PC-9 (cell line): ENCODE measurements around the gene CLEC18B. TPM values are rescaled to one million over a fixed set of nuclear protein-coding genes. Genes with fewer than 3 reads are reported as not detected.
"Not testable (repeated sequence)": the region's sequence is repeated elsewhere in the genome, so short reads cannot be mapped to it uniquely, and the experiment has no call there.

Experiments used
- BruUV-seq: library from RNA; stranded (reverse); fragments of 400-500 nt; replicated peaks from 2 replicates; lab custom pipeline; 2021; lab: Mats Ljungman, UMichigan
- CTCF ChIA-PET: fragments of 300-600 bp; sonication (Branson Sonifier 250); formaldehyde crosslinking; loops from one replicate; lab custom pipeline; 2022; ENCODE audit warnings: antibody characterized with exemption; lab: Charles Lee
- POLR2A ChIA-PET: fragments of 300-600 bp; sonication (Branson Sonifier 250); formaldehyde crosslinking; loops from one replicate; lab custom pipeline; 2022; ENCODE audit warnings: antibody characterized with exemption; ENCODE audit not compliant: unreplicated experiment; lab: Charles Lee
- DNase-seq, 2 experiments: peaks; one replicate each; pipeline versions ENCODE4 v3.0.0 to v3.0.0-alpha.2; 2015 to 2022; ENCODE audit warnings: mixed read lengths in 1 of 2
- H2AFZ ChIP-seq: fragments of 200-600 bp; sonication (generic); 2 replicates; pipeline ENCODE4 v1.8.1; 2017; ENCODE audit warnings: antibody characterized with exemption
- H3F3A ChIP-seq: fragments of 200-600 bp; sonication (generic); 2 replicates; pipeline ENCODE4 v1.8.1; 2017; ENCODE audit warnings: antibody characterized with exemption, mild to moderate bottlenecking, low read depth; ENCODE audit not compliant: insufficient read depth
- H3K27ac ChIP-seq: fragments of 200-600 bp; sonication (generic); 2 replicates; pipeline ENCODE4 v1.6.1; 2016; ENCODE audit warnings: mixed run types
- H3K27me3 ChIP-seq: fragments of 200-600 bp; sonication (generic); 2 replicates; pipeline ENCODE4 v1.6.1; 2016; ENCODE audit warnings: low read depth, mixed run types; ENCODE audit not compliant: insufficient read depth
- H3K36me3 ChIP-seq: fragments of 200-600 bp; sonication (generic); 2 replicates; pipeline ENCODE4 v1.6.1; 2016; ENCODE audit warnings: low read depth, mixed run types
- H3K4me1 ChIP-seq: fragments of 200-600 bp; sonication (generic); replicated peaks from 2 replicates; pipeline ENCODE4 v1.6.1; 2016; ENCODE audit warnings: mixed run types; ENCODE audit not compliant: insufficient read depth
- H3K4me2 ChIP-seq: fragments of 200-600 bp; sonication (generic); 2 replicates; pipeline ENCODE4 v1.6.1; 2017; ENCODE audit warnings: mixed run types
- H3K4me3 ChIP-seq: fragments of 200-600 bp; sonication (generic); 2 replicates; pipeline ENCODE4 v1.6.1; 2016; ENCODE audit warnings: mixed run types
- H3K79me2 ChIP-seq: fragments of 200-600 bp; sonication (generic); 2 replicates; pipeline ENCODE4 v1.6.1; 2017; ENCODE audit warnings: low read depth, mixed run types
- H3K9me2 ChIP-seq: fragments of 200-600 bp; sonication (generic); 2 replicates; pipeline ENCODE4 v1.8.1; 2017; ENCODE audit warnings: mild to moderate bottlenecking; ENCODE audit not compliant: insufficient read depth
- H3K9me3 ChIP-seq: fragments of 200-600 bp; sonication (generic); 2 replicates; pipeline ENCODE4 v1.8.1; 2016; ENCODE audit warnings: low read depth; ENCODE audit not compliant: insufficient read depth
- H4K20me1 ChIP-seq: fragments of 200-600 bp; sonication (generic); 2 replicates; pipeline ENCODE4 v1.8.1; 2017; ENCODE audit not compliant: insufficient read depth
- EZH2 ChIP-seq: fragments of 200-600 bp; sonication (generic); IDR thresholded peaks from 2 replicates; pipeline ENCODE4 v1.8.0; 2017; ENCODE audit warnings: antibody characterized with exemption, low read depth
- intact Hi-C: fragments of 100-400 bp; cut with micrococcal nuclease; formaldehyde crosslinking; loops from one replicate; pipeline ENCODE4 v1.10.0; 2022; ENCODE audit not compliant: unreplicated experiment
- total RNA-seq: library from RNA; stranded (reverse); gene quantifications from 2 replicates; pipeline ENCODE4 v1.2.3, GENCODE V29; 2021
- TF ChIP-seq, protein P1 (sequence below): fragments of 200-600 bp; sonication (generic); conservative IDR thresholded peaks from 2 replicates; pipeline ENCODE4 v1.6.1; 2017; ENCODE audit warnings: mixed run types, antibody characterized with exemption, mild to moderate bottlenecking, moderate library complexity

Gene CLEC18B
- total RNA-seq, 1 experiment from 2014 or later, result 2.2 TPM

DNA sequence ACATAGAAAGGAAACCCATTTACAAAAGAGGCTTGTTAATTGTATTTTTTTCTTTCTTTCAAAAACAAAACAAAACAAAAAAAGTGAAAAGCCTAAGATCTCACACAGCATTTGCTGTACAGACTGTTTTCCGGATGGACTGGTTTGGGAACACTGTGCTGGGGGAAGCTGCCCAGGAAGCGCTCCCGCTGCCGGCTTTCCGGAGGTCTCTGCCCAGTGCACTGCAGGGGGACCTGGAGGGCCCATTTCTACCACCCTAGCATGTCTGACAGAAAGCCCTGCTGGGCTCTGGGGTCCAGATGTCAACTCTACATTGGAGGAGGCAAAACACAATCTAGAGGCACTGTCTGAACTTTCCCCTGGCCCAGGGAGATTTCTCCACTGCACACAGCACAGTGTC is 26.3 kb upstream of the CLEC18B start:
- Histone ChIP-seq H3K27ac (no peak overlapping the region), H3K36me3 (peaks cover 3% of the 10 kb centered on the region; the same call in 1 of the 2 replicates), H3K4me2 (no peak overlapping the region), H3K27me3 (no peaks in the 10 kb centered on the region), H3F3A (peaks cover 28% of the 10 kb centered on the region; the same call in 1 of the 2 replicates), H3K4me3 (no peak overlapping the region), H3K79me2 (no peaks in the 10 kb centered on the region), H3K9me3 (no peaks in the 10 kb centered on the region), H4K20me1 (no peaks in the 10 kb centered on the region), H3K9me2 (no peaks in the 10 kb centered on the region), H3K4me1 (peaks cover 37% of the 10 kb centered on the region), H2AFZ (no peak overlapping the region)
- BruUV-seq, result no TSS peak
- no peak for DNase-seq
- intact Hi-C loops, result loop anchor here (5.0 kb wide), 1 partner anchor 160 kb away; the partner anchor contains the start of gene GLG1
- TF ChIP-seq EZH2, result no peak
- TF ChIP-seq, protein P1, sequence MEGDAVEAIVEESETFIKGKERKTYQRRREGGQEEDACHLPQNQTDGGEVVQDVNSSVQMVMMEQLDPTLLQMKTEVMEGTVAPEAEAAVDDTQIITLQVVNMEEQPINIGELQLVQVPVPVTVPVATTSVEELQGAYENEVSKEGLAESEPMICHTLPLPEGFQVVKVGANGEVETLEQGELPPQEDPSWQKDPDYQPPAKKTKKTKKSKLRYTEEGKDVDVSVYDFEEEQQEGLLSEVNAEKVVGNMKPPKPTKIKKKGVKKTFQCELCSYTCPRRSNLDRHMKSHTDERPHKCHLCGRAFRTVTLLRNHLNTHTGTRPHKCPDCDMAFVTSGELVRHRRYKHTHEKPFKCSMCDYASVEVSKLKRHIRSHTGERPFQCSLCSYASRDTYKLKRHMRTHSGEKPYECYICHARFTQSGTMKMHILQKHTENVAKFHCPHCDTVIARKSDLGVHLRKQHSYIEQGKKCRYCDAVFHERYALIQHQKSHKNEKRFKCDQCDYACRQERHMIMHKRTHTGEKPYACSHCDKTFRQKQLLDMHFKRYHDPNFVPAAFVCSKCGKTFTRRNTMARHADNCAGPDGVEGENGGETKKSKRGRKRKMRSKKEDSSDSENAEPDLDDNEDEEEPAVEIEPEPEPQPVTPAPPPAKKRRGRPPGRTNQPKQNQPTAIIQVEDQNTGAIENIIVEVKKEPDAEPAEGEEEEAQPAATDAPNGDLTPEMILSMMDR, result no peak
- ChIA-PET POLR2A (no interaction called here), CTCF (no interaction called here)

DNA sequence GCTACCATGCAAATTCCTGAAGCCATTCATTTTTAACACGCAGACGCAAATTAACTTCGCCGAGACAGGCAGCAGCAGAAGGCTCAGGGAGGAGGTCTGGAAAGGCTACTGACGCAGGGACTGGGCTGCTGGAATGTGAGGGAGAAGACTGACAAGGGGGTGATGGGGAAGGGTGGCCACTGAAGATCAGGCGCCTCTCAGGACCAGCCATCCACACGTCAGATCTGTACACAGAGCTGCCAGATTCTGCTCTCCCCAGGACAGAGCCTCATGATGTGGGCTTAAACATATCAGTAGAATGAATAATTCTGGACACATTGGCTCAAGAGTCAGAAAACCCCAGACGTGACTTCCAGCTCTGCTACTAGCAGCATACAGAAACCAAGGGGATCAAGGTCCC is 25.6 kb upstream of the CLEC18B start:
- H3K4me2 ChIP-seq, result no peak overlapping the region
- no peak for DNase-seq
- H4K20me1 ChIP-seq, result no peaks in the 10 kb centered on the region
- no peaks in the 10 kb centered on the region for H3K9me2 ChIP-seq
- H3K4me3 ChIP-seq, result no peak overlapping the region
- H3K9me3 ChIP-seq, result no peaks in the 10 kb centered on the region
- no peaks in the 10 kb centered on the region for H3K79me2 ChIP-seq
- no peak overlapping the region for H3K27ac ChIP-seq
- CTCF ChIA-PET, result no interaction called here
- POLR2A ChIA-PET, result no interaction called here
- intact Hi-C loops, result loop anchor here (5.0 kb wide), 1 partner anchor 160 kb away; the partner anchor contains the start of gene GLG1
- no peak overlapping the region for H2AFZ ChIP-seq
- H3K4me1 ChIP-seq, result peaks cover 37% of the 10 kb centered on the region
- peaks cover 28% of the 10 kb centered on the region; the same call in 1 of the 2 replicates for H3F3A ChIP-seq
- TF ChIP-seq EZH2, result no peak
- TF ChIP-seq, protein P1, result no peak
- no TSS peak for BruUV-seq
- H3K27me3 ChIP-seq, result no peaks in the 10 kb centered on the region
- peaks cover 3% of the 10 kb centered on the region; the same call in 1 of the 2 replicates for H3K36me3 ChIP-seq

DNA sequence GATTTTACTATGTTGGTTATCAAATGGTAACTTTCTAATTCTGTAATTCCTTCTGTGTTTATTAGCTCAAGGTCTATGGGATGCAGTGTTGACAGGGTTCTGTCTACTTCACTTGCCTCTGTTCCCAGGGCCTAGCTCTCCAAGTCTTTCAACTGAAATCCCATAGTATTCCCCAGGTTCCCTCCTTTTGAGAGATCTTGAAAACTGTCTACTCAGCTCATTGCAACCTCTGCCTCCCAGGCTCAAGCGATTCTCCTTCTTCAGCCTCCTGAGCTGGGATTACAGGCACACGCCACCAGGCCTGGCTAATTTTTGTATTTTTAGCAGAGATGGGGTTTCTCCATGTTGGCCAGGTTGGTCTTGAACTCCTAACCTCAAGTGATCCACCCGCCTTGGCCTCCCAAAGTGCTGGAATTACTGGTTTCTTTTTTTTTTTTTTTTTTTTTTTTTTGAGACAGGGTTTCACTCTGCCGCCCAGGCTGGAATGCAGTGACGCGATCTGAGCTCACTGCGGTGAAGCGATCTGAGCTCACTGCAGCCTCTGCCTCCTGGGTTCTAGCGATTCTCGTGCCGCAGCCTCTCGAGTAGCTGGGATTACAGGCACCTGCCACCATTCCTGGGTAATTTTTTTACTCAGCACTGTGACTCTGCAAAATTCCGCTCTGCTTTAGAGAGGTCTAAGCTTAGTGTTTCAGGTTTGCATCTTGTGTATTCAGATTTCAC is 22.5 kb upstream of the CLEC18B start:
- CTCF ChIA-PET, result interaction anchor here (0.7 kb wide), 1 partner anchor 1334 kb away, joined by 12 read pairs; no protein-coding TSS in a partner anchor
- H3F3A ChIP-seq, result peaks cover 11% of the 10 kb centered on the region; the same call in 1 of the 2 replicates
- H3K4me3 ChIP-seq, H3K9me2 ChIP-seq, H3K4me2 ChIP-seq, H4K20me1 ChIP-seq, DNase-seq, H3K36me3 ChIP-seq, POLR2A ChIA-PET, intact Hi-C loops, H3K27ac ChIP-seq, H3K27me3 ChIP-seq, H2AFZ ChIP-seq, H3K79me2 ChIP-seq, H3K9me3 ChIP-seq, BruUV-seq: not testable (repeated sequence)
- peaks cover 14% of the 10 kb centered on the region for H3K4me1 ChIP-seq
